ENCODE measurements around the gene CXCL16. TPM values are rescaled to one million over a fixed set of nuclear protein-coding genes. Genes with fewer than 3 reads are reported as not detected.
A peak's percentile ranks its signal among the peaks of the same experiment; 100 is the strongest.

CXCL16 gene
- total and polyA plus RNA-seq, 8 donors, result 14.2 to 147 (median 16.9) TPM

DNA sequence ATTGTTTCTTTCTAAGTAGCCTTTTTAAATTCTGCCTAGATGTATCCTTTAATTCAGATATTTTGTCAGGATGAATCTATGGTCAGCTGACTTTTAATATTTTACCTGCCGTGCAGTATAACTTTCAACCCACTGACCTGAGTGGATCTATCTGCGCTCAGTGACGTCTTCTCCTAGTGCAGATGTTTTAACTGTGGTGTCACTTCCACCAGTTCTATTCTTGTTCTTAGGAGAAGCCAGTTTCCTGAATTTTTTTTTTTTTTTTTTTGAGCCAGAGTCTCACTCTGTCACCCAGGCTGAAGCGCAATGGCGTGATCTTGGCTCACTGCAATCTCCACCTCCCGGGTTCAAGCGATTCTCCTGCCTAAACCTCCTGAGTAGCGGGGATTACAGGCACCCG, 27.0 kb upstream of the CXCL16 start:
- H3K27ac ChIP-seq, result peak overlapping the region; percentile 41 to 89
- H3K4me1 ChIP-seq, result peaks cover 0 to 57% of the 10 kb centered on the region in 2 donors
- no peaks in the 10 kb centered on the region for H3K36me3 ChIP-seq
- TF ChIP-seq, protein P1, sequence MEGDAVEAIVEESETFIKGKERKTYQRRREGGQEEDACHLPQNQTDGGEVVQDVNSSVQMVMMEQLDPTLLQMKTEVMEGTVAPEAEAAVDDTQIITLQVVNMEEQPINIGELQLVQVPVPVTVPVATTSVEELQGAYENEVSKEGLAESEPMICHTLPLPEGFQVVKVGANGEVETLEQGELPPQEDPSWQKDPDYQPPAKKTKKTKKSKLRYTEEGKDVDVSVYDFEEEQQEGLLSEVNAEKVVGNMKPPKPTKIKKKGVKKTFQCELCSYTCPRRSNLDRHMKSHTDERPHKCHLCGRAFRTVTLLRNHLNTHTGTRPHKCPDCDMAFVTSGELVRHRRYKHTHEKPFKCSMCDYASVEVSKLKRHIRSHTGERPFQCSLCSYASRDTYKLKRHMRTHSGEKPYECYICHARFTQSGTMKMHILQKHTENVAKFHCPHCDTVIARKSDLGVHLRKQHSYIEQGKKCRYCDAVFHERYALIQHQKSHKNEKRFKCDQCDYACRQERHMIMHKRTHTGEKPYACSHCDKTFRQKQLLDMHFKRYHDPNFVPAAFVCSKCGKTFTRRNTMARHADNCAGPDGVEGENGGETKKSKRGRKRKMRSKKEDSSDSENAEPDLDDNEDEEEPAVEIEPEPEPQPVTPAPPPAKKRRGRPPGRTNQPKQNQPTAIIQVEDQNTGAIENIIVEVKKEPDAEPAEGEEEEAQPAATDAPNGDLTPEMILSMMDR (IDR thresholded peaks at IDR 0.05), result no peak
- no peaks in the 10 kb centered on the region for H3K9me3 ChIP-seq
- intact Hi-C loops (cut with DNase I), result no loop called here
- no peak overlapping the region for H3K4me3 ChIP-seq
- H3K27me3 ChIP-seq, result peaks cover 0 to 4% of the 10 kb centered on the region in 2 donors
- peak; percentile 39 for ATAC-seq
- no peak for DNase-seq

DNA sequence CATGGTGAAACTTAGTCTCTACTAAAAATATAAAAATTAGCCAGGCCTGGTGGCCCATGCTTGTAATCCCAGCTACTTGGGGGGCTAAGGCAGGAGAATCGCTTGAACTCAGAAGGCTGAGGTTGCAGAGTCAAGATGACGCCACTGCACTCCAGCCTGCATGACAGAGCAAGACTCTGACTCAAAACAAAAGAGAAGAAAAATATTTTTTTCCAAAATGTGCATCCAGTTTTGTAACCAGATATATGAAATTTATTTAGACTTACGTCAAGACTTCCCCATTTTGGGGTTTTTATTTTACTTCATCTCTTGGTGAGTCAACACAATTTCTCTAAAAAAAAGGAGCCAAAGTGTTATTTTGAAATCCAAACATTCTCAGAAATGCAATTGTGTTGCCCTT, 26.5 kb upstream of the CXCL16 start:
- Histone ChIP-seq H3K27me3 (no peaks in the 10 kb centered on the region), H3K9me3 (no peaks in the 10 kb centered on the region), H3K36me3 (no peaks in the 10 kb centered on the region), H3K4me1 (peaks cover 0 to 57% of the 10 kb centered on the region in 2 donors), H3K27ac (peak overlapping the region; percentile 59 to 89), H3K4me3 (no peak overlapping the region)
- ATAC-seq, result peak; percentile 55
- peak in 1 of 4 donors; percentile 66 for DNase-seq
- intact Hi-C loops (cut with DNase I), result no loop called here
- TF ChIP-seq, protein P1 (IDR thresholded peaks at IDR 0.05), result no peak

DNA sequence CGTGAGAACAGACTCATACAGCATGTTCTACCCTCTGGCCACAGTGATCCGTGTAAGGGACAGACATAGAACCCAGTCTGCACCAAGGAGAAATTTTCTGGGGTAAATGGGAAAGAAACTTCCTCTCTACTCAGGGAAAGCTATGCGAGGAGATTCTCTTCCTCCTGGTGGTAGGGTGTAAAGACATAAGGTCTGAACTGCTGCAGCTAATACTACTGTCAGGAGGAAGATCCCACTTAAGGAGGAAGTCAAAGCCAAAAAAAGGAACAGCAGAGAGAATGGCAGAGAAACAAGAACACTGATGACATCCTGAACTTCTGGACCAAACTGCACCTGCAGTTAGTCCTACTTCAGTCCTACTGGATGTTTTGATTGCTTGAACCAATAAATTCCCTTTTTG, 24.9 kb upstream of the CXCL16 start:
- Histone ChIP-seq H3K27ac (peak overlapping the region in 1 of 2 donors; percentile 89), H3K4me1 (peaks cover 0 to 52% of the 10 kb centered on the region in 2 donors), H3K36me3 (no peaks in the 10 kb centered on the region), H3K4me3 (no peak overlapping the region), H3K27me3 (no peaks in the 10 kb centered on the region), H3K9me3 (no peaks in the 10 kb centered on the region)
- TF ChIP-seq, protein P1 (IDR thresholded peaks at IDR 0.05), result no peak
- no peak for DNase-seq
- intact Hi-C loops (cut with DNase I), result no loop called here
- peak; percentile 68 for ATAC-seq

DNA sequence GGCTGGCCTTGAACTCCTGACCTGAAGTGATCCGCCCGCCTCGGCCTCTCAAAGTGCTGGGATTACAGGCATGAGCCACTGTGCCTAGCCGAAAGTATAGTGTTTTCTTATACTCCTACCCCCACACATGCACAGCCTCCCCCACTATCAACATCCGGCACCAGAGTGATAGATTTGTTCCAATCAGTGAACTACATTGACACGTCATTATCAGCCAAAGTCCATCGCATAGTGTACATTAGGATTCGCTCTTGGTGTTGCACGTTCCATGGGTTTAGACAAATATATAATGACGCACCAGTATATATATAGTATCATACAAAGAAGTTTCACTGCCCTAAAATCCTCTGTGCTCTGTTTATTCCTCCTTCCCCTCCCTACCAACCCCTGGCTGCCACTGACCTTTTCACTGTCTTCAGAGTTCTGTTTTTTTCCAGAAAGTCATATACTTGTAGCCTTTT, 20.1 kb upstream of the CXCL16 start:
- peak; percentile 66 for ATAC-seq
- intact Hi-C loops (cut with DNase I), result no loop called here
- TF ChIP-seq, protein P1 (IDR thresholded peaks at IDR 0.05), result no peak
- no peak for DNase-seq
- Histone ChIP-seq H3K9me3 (no peaks in the 10 kb centered on the region), H3K4me3 (no peak overlapping the region), H3K4me1 (peaks cover 0 to 12% of the 10 kb centered on the region in 2 donors), H3K36me3 (no peaks in the 10 kb centered on the region), H3K27ac (no peak overlapping the region), H3K27me3 (peaks cover 0 to 10% of the 10 kb centered on the region in 2 donors)

DNA sequence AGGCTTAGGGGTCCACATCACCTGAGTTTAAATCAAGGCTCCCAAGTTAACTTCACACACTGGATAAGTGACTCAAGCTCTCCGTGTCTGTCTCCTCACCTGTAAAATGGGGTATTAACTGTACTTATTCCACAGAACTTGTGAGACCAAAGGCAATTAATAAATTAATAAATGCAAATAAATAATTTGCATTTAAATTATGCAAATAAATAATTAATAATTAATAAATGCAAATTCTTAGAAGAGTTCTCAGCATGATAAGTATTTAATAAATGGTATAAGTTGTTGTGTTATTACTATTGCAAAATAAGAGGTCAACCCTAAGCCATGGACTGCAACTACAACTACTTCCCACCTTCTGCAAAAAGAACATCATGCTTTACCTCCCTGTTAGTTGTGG, 13.7 kb upstream of the CXCL16 start:
- Histone ChIP-seq H3K9me3 (no peaks in the 10 kb centered on the region), H3K4me3 (no peak overlapping the region), H3K36me3 (no peaks in the 10 kb centered on the region), H3K4me1 (peaks cover 0 to 26% of the 10 kb centered on the region in 2 donors), H3K27me3 (peaks cover 0 to 49% of the 10 kb centered on the region in 2 donors), H3K27ac (no peak overlapping the region)
- DNase-seq (no peak), ATAC-seq (no peak)
- TF ChIP-seq, protein P1 (IDR thresholded peaks at IDR 0.05), result no peak
- intact Hi-C loops (cut with DNase I), result no loop called here

All from left lung (tissue), 10 donors.